GM10847 (cell line): ENCODE measurements around the gene CTSD.

Source experiments
- POLR2A ChIP-seq: IDR thresholded peaks from 2 replicates; pipeline ENCODE4 v1.6.1; 2011; ENCODE audit not compliant: insufficient read length; ENCODE audit errors: extremely low read depth

CTSD gene

GRCh38 chr11:1784761-1785650 is 21.3 kb upstream of the CTSD start:
- TF ChIP-seq POLR2A = no peak

GRCh38 chr11:1783725-1784529 is 20.2 kb upstream of the CTSD start:
- TF ChIP-seq POLR2A = no peak

- TF ChIP-seq POLR2A = no peak
These were observed 19.4 kb upstream of the CTSD start for GRCh38 chr11:1782831-1783724.

- TF ChIP-seq POLR2A = no peak
These were observed 18.4 kb upstream of the CTSD start for GRCh38 chr11:1782031-1782590.

- no peak for TF ChIP-seq POLR2A
These were observed 17.9 kb upstream of the CTSD start for GRCh38 chr11:1781593-1781975.

- TF ChIP-seq POLR2A = no peak
These were observed 17.2 kb upstream of the CTSD start for GRCh38 chr11:1780700-1781592.

GRCh38 chr11:1779806-1780699 is 16.3 kb upstream of the CTSD start:
- TF ChIP-seq POLR2A = no peak

DNA sequence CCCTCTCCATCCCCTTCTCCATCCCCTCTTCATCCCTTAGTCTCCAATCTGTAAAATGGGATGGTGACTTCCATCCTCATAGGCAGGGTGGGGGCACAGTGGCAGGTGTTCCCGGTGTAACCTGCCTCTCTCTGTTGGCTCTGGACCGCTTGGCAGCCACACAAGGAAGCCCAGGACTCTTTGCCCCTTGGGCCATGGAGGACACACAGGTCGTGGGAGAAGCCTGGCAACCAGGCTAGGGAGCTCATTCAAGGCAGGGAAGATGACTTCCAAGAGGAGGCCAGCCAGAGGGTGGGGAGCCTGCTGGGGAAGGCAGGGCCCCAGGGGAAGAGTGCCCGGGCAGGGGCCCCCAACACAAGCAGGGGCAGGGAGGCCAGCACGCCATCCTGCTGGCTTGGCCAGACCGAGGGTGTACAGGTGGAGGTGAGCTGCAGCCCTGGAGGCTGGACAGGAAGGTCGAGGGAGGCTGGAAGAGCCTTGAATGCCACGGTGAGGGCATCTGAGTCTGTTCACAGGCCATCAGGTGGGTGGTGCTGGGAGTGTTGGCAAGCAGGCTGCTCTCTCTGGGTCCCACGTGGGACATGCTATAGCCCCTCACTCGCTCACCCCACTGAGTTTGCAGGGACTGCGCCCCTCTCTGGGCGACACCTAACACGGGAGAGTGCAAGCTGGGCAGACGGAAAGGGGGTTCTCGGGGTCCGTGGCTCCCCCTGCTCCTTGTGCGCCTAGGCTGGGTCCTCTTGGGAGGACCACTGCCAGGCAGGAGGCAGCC is 15.5 kb upstream of the CTSD start:
- no peak for TF ChIP-seq POLR2A

DNA sequence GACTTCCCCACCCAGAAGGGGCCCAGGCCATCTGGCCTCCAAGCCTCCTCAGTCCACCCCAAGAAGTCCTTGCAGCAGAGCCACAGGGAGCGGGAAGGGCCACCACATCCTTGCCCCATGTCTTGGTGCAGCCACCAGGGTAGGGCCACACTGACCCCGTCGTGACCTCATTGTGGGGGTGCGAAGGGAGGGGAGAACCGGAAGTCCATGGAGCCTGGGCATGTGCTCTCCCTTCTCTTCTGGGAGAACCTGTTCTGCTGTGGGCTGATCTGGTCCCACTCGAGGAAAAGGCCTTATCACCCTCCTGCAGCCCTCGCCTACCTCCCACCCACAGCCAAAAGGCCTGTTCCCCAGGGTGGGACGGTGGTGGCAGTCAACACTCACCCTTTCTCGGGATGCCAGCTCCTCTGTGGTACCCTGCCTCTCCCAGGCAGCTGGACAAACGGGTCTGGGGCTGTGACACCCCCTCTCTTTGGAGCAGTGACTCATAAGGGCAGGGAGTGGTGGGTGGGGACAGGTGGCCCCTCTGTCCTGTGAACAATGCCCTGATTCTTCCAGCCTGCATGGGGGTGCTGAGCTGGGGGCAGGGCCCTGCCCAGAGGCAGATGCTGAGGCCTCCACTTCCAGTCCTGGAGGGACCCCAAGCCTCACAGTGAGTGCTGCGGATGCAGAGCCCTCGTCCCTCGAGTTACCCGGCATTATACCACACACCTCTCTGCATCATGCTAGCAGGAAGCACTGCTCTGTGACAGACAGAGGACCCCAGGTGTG is 14.6 kb upstream of the CTSD start:
- no peak for TF ChIP-seq POLR2A

DNA sequence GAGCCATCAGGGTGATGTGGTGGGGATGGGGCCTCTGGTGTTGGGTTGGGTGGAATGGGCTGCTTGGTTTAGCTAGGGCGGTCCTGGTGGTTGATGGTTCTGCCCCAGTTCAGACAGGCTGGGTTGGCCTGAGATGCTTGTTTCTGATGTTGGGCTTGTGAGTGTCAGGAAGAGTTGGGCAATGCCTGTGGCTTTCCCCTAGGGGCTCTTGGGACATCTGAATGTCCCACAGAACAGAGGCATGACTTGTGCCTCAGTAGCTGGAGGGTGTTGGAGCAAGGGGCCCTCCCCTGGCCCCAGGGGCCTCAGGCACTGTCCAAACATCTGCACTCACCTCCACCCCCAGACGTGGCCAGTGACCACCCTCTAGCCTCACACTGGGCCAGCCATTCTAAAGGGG is 14.0 kb upstream of the CTSD start:
- no peak for TF ChIP-seq POLR2A

DNA sequence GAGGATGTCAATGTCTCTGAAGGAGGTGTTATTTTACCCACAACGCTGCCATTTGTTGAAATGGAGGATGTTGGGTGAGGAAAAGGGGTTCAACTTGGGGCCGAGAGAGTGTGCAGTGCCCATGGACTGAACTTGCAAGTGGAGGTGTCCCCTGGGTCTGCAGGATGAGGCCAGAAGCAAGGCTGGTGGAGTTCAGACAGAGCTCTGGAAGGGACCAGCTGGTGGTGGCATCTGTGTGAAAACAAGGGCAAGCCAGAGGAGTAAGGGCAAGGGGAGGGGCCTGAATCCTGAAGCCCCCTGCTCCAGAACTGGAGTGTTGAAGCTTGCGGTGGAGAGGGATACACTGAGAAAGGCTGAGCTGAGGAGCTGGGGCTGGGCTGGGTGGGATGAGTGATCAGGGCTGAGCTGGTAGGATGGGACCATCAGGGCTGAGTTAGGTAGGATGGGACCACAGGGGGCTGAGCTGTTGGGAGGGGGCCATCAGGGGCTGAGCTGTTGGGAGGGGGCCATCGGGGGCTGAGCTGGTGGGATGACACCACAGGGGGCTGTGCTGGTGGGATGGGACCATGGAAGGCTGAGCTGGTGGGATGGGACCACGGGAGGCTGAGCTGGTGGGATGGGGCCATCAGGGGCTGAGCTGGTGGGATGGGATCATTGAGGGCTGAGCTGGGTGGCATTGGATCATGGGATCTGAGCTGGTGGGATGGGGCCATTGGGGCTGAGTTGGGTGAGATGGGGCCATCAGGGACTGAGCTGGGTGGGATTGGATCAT is 13.4 kb upstream of the CTSD start:
- TF ChIP-seq POLR2A = no peak
